Activated CD8-positive, alpha-beta T cell treated with anti-CD3 and anti-CD28 coated beads for 36 hours (primary cell): ENCODE data around the gene BEAN1. TPM values are rescaled to one million over a fixed set of nuclear protein-coding genes. Genes with fewer than 3 reads are reported as not detected.

Experiments
- ATAC-seq: fragments of 200-7000 bp; cut with Tn5 transposase; one replicate; pipeline ENCODE4 v1.10.0; 2021; ENCODE audit warnings: mild to moderate bottlenecking, moderate library complexity
- CTCF ChIA-PET: fragments of 350-600 bp; sonication (Branson Sonifier 250); formaldehyde crosslinking; loops from one replicate; lab custom pipeline; 2021; ENCODE audit warnings: antibody characterized with exemption; lab: Charles Lee
- POLR2A ChIA-PET: fragments of 350-600 bp; sonication (Branson Sonifier 250); formaldehyde crosslinking; loops from one replicate; lab custom pipeline; 2021; ENCODE audit warnings: antibody characterized with exemption; lab: Charles Lee
- DNase-seq: peaks from one replicate; pipeline ENCODE4 v3.0.0-alpha.2; 2020
- H3K27ac Mint-ChIP-seq: one replicate; pipeline ENCODE4 v1.8.0; 2021; ENCODE audit warnings: mild to moderate bottlenecking, mixed read lengths
- H3K27me3 Mint-ChIP-seq: one replicate; pipeline ENCODE4 v1.8.0; 2021; ENCODE audit warnings: mixed read lengths
- H3K36me3 Mint-ChIP-seq: one replicate; pipeline ENCODE4 v1.8.0; 2021; ENCODE audit warnings: low read depth, mixed read lengths
- H3K4me1 Mint-ChIP-seq: one replicate; pipeline ENCODE4 v1.8.0; 2021; ENCODE audit warnings: low read depth, mixed read lengths
- H3K4me3 Mint-ChIP-seq: one replicate; pipeline ENCODE4 v1.8.0; 2021; ENCODE audit warnings: mild to moderate bottlenecking, moderate library complexity, mixed read lengths
- H3K9me3 Mint-ChIP-seq: one replicate; pipeline ENCODE4 v1.8.0; 2021; ENCODE audit warnings: mixed read lengths
- CTCF ChIP-seq: fragments of 200-600 bp; IDR thresholded peaks from one replicate; pipeline ENCODE4 v1.8.0; 2022; ENCODE audit warnings: antibody characterized with exemption, mild to moderate bottlenecking
- intact Hi-C: fragments of 100-400 bp; cut with micrococcal nuclease; formaldehyde crosslinking; loops from one replicate; pipeline ENCODE4 v1.10.0; 2022
- total RNA-seq, 2 experiments: library from RNA; stranded (reverse); gene quantifications; one replicate each; pipeline ENCODE4 v1.2.3, GENCODE V29; 2021

Gene BEAN1
- total RNA-seq, 2 experiments from 2014 or later, result not detected

DNA sequence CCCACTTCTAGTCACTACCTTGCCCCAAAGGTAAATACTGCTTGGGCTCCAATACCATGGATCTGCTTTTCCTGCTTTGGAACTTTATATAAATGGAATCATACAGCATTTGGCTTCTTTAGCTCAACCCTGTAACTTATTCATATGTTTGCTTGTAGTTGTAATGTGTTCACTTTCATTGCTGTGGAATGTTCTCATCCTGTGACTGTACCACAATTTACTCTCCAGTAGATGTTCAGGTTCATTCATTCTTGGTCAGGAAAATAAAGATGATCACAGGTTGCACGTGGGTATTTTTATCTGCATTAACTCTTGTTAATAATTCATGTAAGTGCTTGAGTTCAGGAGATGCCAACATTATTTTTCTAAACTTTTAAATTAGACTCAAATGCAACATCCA lies 6.7 kb upstream of the BEAN1 start:
- POLR2A ChIA-PET, result no interaction called here
- no peak for DNase-seq
- Mint-ChIP-seq H3K9me3 (no peaks in the 10 kb centered on the region), H3K4me3 (no peak overlapping the region), H3K27me3 (peaks cover 12% of the 10 kb centered on the region), H3K27ac (no peak overlapping the region), H3K4me1 (no peaks in the 10 kb centered on the region), H3K36me3 (no peaks in the 10 kb centered on the region)
- ATAC-seq, result no peak
- no peak for TF ChIP-seq CTCF
- CTCF ChIA-PET, result interaction anchor here (1.1 kb wide), 1 partner anchor 14 kb away, joined by 4 read pairs; no protein-coding TSS in a partner anchor
- intact Hi-C loops, result no loop called here

- H3K9me3 Mint-ChIP-seq, result no peaks in the 10 kb centered on the region
- no peaks in the 10 kb centered on the region for H3K36me3 Mint-ChIP-seq
- no peak for DNase-seq
- TF ChIP-seq CTCF, result no peak
- peaks cover 2% of the 10 kb centered on the region for H3K4me1 Mint-ChIP-seq
- CTCF ChIA-PET, result no interaction called here
- H3K4me3 Mint-ChIP-seq, result no peak overlapping the region
- H3K27me3 Mint-ChIP-seq, result peaks cover 21% of the 10 kb centered on the region
- no peak for ATAC-seq
- no peak overlapping the region for H3K27ac Mint-ChIP-seq
- intact Hi-C loops, result no loop called here
- POLR2A ChIA-PET, result no interaction called here
These were observed 5.2 kb upstream of the BEAN1 start for GRCh38 chr16:66421891-66422290.

GRCh38 chr16:66422366-66422765 lies 4.7 kb upstream of the BEAN1 start:
- no peak for ATAC-seq
- intact Hi-C loops, result no loop called here
- H3K4me1 Mint-ChIP-seq, result peaks cover 2% of the 10 kb centered on the region
- DNase-seq, result no peak
- no peak overlapping the region for H3K27ac Mint-ChIP-seq
- no peaks in the 10 kb centered on the region for H3K36me3 Mint-ChIP-seq
- no peaks in the 10 kb centered on the region for H3K9me3 Mint-ChIP-seq
- POLR2A ChIA-PET, result no interaction called here
- CTCF ChIA-PET, result no interaction called here
- H3K27me3 Mint-ChIP-seq, result peaks cover 21% of the 10 kb centered on the region
- no peak for TF ChIP-seq CTCF
- no peak overlapping the region for H3K4me3 Mint-ChIP-seq

DNA sequence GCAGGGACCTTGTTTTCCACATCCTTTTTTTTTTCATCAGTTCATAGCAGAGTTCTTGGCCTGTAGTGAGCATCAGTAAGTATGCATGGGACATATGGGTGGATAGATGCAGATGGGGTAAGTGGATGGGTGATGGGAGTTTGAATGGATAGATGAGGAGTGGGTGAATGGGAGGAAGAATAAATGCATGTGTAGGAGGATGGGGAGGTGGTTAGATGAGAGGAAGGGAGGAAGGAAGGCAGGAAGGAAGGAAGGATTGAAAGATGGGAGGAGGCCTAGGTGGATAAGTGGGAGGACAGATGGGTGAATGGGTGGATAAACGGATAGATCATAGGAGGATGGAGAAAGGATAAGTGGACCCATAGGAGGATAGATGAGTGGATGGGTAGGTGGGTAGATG lies 3.9 kb upstream of the BEAN1 start:
- ChIA-PET CTCF (interaction anchor here (1.3 kb wide), 1 partner anchor 16 kb away, joined by 4 read pairs; no protein-coding TSS in a partner anchor), POLR2A (no interaction called here)
- Mint-ChIP-seq H3K4me3 (no peak overlapping the region), H3K27ac (no peak overlapping the region), H3K36me3 (no peaks in the 10 kb centered on the region), H3K27me3 (peaks cover 27% of the 10 kb centered on the region), H3K9me3 (no peaks in the 10 kb centered on the region), H3K4me1 (peaks cover 5% of the 10 kb centered on the region)
- no peak for DNase-seq
- TF ChIP-seq CTCF, result no peak
- intact Hi-C loops, result no loop called here
- no peak for ATAC-seq

- POLR2A ChIA-PET, result interaction anchor here (1.3 kb wide), 1 partner anchor 95 kb away, joined by 3 read pairs; no protein-coding TSS in a partner anchor
- Mint-ChIP-seq H3K27me3 (peaks cover 51% of the 10 kb centered on the region), H3K4me1 (peaks cover 6% of the 10 kb centered on the region), H3K9me3 (no peaks in the 10 kb centered on the region), H3K36me3 (no peaks in the 10 kb centered on the region), H3K4me3 (no peak overlapping the region), H3K27ac (no peak overlapping the region)
- intact Hi-C loops, result no loop called here
- no peak for ATAC-seq
- CTCF ChIA-PET, result interaction anchor here (1.0 to 1.5 kb wide), 3 partner anchors 10 to 21 kb away, joined by 3 to 4 read pairs (median 4); no protein-coding TSS in a partner anchor
- DNase-seq, result no peak
- TF ChIP-seq CTCF, result no peak
These were observed 1.4 kb upstream of the BEAN1 start for GRCh38 chr16:66425651-66426050.
